ENCODE data around the gene ARHGEF38. TPM values are rescaled to one million over a fixed set of nuclear protein-coding genes. Genes with fewer than 3 reads are reported as not detected.
A peak's percentile ranks its signal among the peaks of the same experiment; 100 is the strongest.

Gene ARHGEF38
- polyA plus RNA-seq, 1 donor, result 10.7 TPM

DNA sequence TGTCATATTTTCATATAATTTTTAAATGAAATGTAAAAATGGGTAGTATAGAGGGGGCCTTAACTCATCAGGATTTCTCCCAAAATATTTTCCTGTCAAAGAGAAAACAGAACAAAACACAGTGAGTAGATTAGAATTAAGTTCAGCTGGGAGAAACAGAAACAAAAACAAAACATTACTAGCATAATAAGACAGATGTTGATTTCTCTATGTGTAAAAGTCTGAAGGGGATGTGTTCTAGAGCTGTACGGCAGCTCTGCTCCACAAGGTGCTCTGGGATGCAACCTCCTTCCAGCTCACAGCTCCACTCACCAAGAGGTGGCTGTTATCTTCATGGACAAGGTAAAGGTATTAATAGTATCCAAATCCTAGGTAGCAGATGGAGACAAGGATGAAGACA, 72.8 kb downstream of the ARHGEF38 start:
- H3K27me3 ChIP-seq (ENCODE audit: control insufficient read depth, insufficient read depth, low read length), result no peaks in the 10 kb centered on the region
- no peak overlapping the region for H3K27ac ChIP-seq (ENCODE audit: low read length)
- no peak for DNase-seq
- WGBS (ENCODE audit: insufficient coverage, low lambda C conversion rate), result no CpG with 5 or more reads among the region's 1 CpG
- H3K4me3 ChIP-seq (ENCODE audit: low read length), result no peak overlapping the region
- no peaks in the 10 kb centered on the region for H3K4me1 ChIP-seq (ENCODE audit: control insufficient read depth, insufficient read depth, low read length)
- no peaks in the 10 kb centered on the region for H3K9me3 ChIP-seq (ENCODE audit: control insufficient read depth, low read depth, low read length)
- peaks cover 5% of the 10 kb centered on the region for H3K36me3 ChIP-seq (ENCODE audit: control insufficient read depth, insufficient read depth, low read length)

DNA sequence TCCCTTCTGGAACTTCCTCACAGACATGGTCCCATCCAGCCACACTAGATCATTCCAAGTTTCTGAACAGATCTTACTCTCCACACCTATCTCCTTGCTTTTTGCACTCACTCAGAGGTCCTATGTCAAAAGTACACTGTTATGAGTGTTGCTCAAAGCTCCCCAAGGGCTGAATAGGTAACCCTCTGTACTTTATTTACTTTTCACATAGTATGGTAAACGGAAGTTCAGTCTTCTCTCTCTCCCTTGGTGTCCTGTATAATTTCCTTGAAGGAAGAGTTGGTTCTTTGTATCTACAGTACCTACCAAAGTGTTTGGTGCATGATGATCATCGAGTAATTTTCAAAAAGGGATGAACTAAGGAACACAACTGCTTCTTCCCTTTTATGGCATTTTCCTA, 74.4 kb downstream of the ARHGEF38 start:
- H3K36me3 ChIP-seq (ENCODE audit: control insufficient read depth, insufficient read depth, low read length), result peaks cover 3% of the 10 kb centered on the region
- WGBS (ENCODE audit: insufficient coverage, low lambda C conversion rate), result no CpG with 5 or more reads among the region's 2 CpGs

DNA sequence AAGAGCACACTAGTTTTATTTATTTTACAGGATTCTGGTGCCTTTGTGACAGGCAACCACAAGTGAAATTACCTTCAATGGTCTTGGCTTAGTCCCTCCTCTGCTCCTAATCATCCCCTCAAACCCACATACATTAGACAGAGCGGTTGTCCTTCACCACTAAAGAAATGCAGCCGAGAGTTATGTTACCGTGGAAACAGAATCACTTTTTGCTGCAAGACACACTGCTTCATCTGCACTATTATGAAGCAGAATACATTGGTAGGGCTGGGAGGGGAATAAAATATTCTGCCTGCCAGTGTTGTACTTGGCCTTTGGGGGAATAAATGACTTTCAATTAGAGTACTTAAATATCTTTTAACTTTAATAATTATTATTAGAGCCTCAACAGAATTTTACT, 75.2 kb downstream of the ARHGEF38 start:
- no peaks in the 10 kb centered on the region for H3K4me1 ChIP-seq (ENCODE audit: control insufficient read depth, insufficient read depth, low read length)
- WGBS (ENCODE audit: insufficient coverage, low lambda C conversion rate), result no CpG with 5 or more reads among the region's 3 CpGs

More for the DNA sequence above, 74.4 kb downstream of the ARHGEF38 start:
- Histone ChIP-seq H3K4me3 (ENCODE audit: low read length) (no peak overlapping the region), H3K27me3 (ENCODE audit: control insufficient read depth, insufficient read depth, low read length) (no peaks in the 10 kb centered on the region), H3K27ac (ENCODE audit: low read length) (no peak overlapping the region), H3K4me1 (ENCODE audit: control insufficient read depth, insufficient read depth, low read length) (no peaks in the 10 kb centered on the region), H3K9me3 (ENCODE audit: control insufficient read depth, low read depth, low read length) (no peaks in the 10 kb centered on the region)
- DNase-seq, result no peak

DNA sequence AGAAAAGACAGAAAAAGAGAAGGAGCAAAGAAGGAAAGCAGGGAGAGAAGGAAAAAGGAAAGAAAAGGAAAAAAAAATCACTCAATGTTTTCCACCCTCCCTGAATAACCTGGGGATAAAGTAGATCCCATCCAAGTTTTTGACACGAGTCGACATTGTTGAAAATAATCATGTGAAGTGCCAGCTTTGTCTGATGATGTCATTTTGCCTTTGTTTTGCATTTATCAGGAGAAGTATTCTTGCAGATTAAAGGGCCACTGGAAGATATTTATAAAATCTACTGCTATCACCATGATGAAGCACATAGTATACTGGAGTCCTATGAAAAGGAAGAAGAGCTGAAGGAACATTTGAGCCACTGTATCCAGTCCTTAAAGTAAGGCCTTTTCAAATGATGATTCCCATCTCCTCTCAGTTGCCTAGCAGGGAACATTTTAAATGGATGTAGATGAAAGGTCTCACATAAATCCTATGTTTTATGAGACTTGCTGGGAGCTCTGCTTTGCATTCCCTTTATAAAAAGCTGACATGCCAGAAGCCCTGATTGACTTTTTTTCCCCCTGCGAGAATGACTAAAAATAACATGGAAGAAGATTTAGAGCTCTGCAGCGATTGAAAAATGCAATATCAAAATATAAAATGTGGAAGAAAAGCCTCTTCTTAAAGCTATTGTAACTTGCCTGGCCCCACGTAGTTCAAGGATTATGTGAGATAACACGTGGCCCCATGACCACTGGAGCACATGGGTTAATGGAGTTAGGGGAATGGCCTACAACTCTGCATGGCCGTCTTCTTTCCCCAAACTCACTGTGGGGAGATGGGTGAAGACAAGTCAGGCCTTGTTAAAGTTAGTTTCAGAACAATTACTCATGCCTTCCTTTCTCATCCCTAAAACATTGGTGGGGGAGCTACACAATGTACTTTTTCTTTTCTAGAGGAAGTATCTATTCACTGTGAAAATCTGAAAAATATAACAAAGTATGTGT, 78.5 kb downstream of the ARHGEF38 start:
- no peaks in the 10 kb centered on the region for H3K36me3 ChIP-seq (ENCODE audit: control insufficient read depth, insufficient read depth, low read length)
- no CpG with 5 or more reads among the region's 7 CpGs for WGBS (ENCODE audit: insufficient coverage, low lambda C conversion rate)
- H3K27me3 ChIP-seq (ENCODE audit: control insufficient read depth, insufficient read depth, low read length), result no peaks in the 10 kb centered on the region
- no peaks in the 10 kb centered on the region for H3K9me3 ChIP-seq (ENCODE audit: control insufficient read depth, low read depth, low read length)
- H3K4me3 ChIP-seq (ENCODE audit: low read length), result no peak overlapping the region
- DNase-seq, result no peak
- no peaks in the 10 kb centered on the region for H3K4me1 ChIP-seq (ENCODE audit: control insufficient read depth, insufficient read depth, low read length)
- H3K27ac ChIP-seq (ENCODE audit: low read length), result no peak overlapping the region

More for the DNA sequence above, 75.2 kb downstream of the ARHGEF38 start:
- Histone ChIP-seq H3K27ac (ENCODE audit: low read length) (no peak overlapping the region), H3K9me3 (ENCODE audit: control insufficient read depth, low read depth, low read length) (no peaks in the 10 kb centered on the region), H3K27me3 (ENCODE audit: control insufficient read depth, insufficient read depth, low read length) (no peaks in the 10 kb centered on the region), H3K36me3 (ENCODE audit: control insufficient read depth, insufficient read depth, low read length) (peaks cover 3% of the 10 kb centered on the region), H3K4me3 (ENCODE audit: low read length) (no peak overlapping the region)
- no peak for DNase-seq

DNA sequence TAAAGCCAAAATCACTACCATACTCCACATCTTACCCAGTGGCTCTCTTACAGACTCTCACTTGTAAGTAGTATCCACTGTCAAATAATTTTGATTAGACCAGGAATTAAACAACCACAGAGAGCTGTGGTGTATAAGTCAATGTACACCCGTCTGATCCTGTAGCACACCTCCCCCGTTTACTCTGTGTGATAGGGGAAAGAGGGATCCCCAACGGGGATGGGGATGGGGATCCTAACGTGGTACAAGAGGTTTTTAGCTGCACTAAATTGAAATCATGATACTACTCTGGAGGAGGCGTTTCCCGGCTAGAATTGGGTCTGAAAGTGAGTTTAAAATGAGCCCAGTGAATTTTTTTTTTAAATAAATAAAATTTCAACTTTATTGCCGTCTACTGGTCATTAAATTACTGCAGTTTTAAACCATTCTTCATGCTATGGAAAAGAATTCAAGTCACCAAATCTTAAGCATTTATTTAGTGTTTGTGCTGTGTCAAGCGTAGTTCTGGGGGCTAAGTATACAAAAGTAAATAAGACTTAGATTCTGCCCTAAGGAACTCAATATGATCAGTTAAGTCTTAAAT, 79.5 kb downstream of the ARHGEF38 start:
- DNase-seq, result no peak
- no peaks in the 10 kb centered on the region for H3K27me3 ChIP-seq (ENCODE audit: control insufficient read depth, insufficient read depth, low read length)
- no peak overlapping the region for H3K4me3 ChIP-seq (ENCODE audit: low read length)
- H3K36me3 ChIP-seq (ENCODE audit: control insufficient read depth, insufficient read depth, low read length), result no peaks in the 10 kb centered on the region
- no peaks in the 10 kb centered on the region for H3K4me1 ChIP-seq (ENCODE audit: control insufficient read depth, insufficient read depth, low read length)
- no peak overlapping the region for H3K27ac ChIP-seq (ENCODE audit: low read length)
- H3K9me3 ChIP-seq (ENCODE audit: control insufficient read depth, low read depth, low read length), result no peaks in the 10 kb centered on the region
- WGBS (ENCODE audit: insufficient coverage, low lambda C conversion rate), result 50% methylated on average over 2 of the region's 8 CpGs

DNA sequence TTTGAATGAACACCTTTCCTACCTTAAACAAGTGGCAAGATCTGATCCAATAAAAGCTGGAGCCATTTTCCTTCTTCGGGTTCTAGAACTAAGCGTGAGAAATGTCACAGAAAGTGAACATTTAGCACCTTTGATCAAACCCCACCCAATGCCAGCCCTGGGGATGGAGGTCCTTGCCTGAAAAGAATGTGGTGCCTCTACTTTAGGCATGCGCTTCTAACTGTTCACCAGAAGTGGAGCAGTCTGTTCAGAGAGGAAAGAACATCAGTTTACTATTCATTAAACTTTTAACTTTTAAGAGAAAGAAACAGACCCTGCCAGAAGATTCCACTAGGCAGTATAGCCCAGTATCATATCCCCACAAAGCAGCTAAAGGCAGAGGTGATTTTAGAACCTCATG, 80.2 kb downstream of the ARHGEF38 start:
- Histone ChIP-seq H3K4me1 (ENCODE audit: control insufficient read depth, insufficient read depth, low read length) (peaks cover 4% of the 10 kb centered on the region), H3K4me3 (ENCODE audit: low read length) (no peak overlapping the region), H3K27me3 (ENCODE audit: control insufficient read depth, insufficient read depth, low read length) (no peaks in the 10 kb centered on the region), H3K9me3 (ENCODE audit: control insufficient read depth, low read depth, low read length) (no peaks in the 10 kb centered on the region), H3K27ac (ENCODE audit: low read length) (no peak overlapping the region), H3K36me3 (ENCODE audit: control insufficient read depth, insufficient read depth, low read length) (no peaks in the 10 kb centered on the region)
- no peak for DNase-seq
- WGBS (ENCODE audit: insufficient coverage, low lambda C conversion rate), result no CpG with 5 or more reads among the region's 3 CpGs

DNA sequence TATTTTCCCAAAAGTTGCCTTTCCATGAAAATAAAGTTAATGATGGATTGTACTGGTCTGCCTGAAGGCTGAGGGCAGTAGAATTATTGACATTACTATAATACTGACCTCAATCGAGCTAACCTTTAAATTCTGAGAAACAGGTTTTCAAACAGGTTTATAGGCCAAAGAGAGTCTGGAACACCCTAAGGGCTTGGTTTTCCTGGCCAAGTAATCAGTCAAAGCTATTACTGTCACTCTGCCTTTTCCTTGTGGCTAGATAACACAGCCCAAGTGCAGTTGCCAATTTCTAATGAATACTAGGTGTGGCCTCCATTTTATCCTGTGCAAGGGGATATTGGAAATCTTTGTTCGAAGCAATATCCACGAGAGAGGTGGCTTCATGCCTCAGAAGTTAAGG, 80.8 kb downstream of the ARHGEF38 start:
- Histone ChIP-seq H3K36me3 (ENCODE audit: control insufficient read depth, insufficient read depth, low read length) (no peaks in the 10 kb centered on the region), H3K9me3 (ENCODE audit: control insufficient read depth, low read depth, low read length) (no peaks in the 10 kb centered on the region), H3K27me3 (ENCODE audit: control insufficient read depth, insufficient read depth, low read length) (no peaks in the 10 kb centered on the region), H3K27ac (ENCODE audit: low read length) (no peak overlapping the region), H3K4me1 (ENCODE audit: control insufficient read depth, insufficient read depth, low read length) (peaks cover 7% of the 10 kb centered on the region), H3K4me3 (ENCODE audit: low read length) (no peak overlapping the region)
- DNase-seq, result no peak
- no CpG with 5 or more reads among the region's 3 CpGs for WGBS (ENCODE audit: insufficient coverage, low lambda C conversion rate)

DNA sequence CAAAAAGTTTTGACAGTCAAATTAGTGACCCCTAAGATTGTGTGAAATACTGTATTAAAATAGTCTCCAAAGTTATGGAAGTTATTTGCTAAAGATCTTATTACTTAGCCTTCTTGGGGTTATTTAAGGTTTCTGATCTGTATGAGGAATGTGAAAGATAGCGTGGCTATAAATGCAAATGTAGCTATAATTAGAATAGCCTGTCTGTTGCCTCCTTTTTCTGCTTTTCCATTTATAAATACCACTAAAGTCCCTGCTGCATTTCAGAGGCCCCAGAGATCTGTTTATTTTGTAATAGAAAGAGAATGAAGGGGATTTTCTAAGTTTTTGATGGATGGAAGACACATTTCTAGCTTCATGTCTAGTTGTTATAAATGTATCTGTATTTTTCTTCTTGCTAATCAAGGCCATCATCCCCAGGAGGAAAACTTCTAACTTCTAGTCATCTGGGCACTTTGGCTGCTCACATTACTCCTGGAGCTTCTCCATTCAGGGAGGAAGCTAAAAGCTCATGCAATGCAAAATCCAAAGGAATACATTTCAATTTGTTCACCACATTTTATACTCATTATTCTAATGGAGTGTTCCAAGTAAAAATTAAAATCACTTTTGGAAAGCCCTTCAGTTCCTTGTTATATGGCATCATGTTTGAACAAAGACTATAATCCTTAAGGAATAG, 82.1 kb downstream of the ARHGEF38 start:
- DNase-seq, result no peak
- no peak overlapping the region for H3K27ac ChIP-seq (ENCODE audit: low read length)
- no CpG with 5 or more reads among the region's 1 CpG for WGBS (ENCODE audit: insufficient coverage, low lambda C conversion rate)

DNA sequence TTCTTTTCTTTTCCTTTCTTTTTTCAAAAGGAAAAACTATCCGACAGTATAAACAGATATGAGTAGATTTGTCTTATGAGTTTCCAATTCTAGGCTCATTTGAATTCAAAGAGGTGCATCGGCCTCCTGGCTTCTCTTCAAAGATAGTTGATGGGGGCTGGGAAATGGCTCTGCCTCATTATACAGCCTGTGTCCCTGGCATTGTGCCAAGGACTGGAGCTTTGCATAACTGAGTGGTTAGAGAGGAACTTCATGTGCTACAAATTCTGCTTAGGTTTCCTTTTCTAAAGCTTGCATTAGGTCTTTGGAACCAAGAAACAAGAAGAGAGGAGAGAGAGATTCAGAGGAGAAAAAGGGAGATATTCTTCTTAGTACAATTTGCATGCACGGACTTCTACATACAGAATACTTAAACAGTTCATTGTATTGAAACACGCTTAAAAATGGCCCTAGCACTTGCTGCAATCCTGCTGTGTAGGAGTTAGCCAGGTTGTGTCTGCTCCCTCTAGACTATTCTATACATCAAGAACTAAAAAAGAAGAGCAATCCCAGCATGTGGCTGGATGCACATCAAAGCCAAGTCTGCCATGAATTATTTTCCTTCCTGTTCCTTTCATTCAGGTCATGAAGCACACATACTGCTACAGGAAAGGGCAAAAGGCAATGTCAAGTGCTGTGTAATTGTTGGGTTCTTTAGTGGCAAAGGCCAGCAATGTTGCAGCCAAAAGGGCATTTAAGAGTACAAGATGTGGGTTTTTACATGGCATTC, 85.2 kb downstream of the ARHGEF38 start:
- 65% methylated on average over 3 of the region's 4 CpGs for WGBS (ENCODE audit: insufficient coverage, low lambda C conversion rate)
- Histone ChIP-seq H3K36me3 (ENCODE audit: control insufficient read depth, insufficient read depth, low read length) (no peaks in the 10 kb centered on the region), H3K27ac (ENCODE audit: low read length) (peak overlapping the region; percentile 23), H3K27me3 (ENCODE audit: control insufficient read depth, insufficient read depth, low read length) (no peaks in the 10 kb centered on the region), H3K4me1 (ENCODE audit: control insufficient read depth, insufficient read depth, low read length) (peaks cover 7% of the 10 kb centered on the region), H3K4me3 (ENCODE audit: low read length) (no peak overlapping the region), H3K9me3 (ENCODE audit: control insufficient read depth, low read depth, low read length) (no peaks in the 10 kb centered on the region)
- peak; percentile 42 to 67 for DNase-seq

More for the DNA sequence above, 82.1 kb downstream of the ARHGEF38 start:
- Histone ChIP-seq H3K4me1 (ENCODE audit: control insufficient read depth, insufficient read depth, low read length) (peaks cover 7% of the 10 kb centered on the region), H3K36me3 (ENCODE audit: control insufficient read depth, insufficient read depth, low read length) (no peaks in the 10 kb centered on the region), H3K27me3 (ENCODE audit: control insufficient read depth, insufficient read depth, low read length) (no peaks in the 10 kb centered on the region), H3K9me3 (ENCODE audit: control insufficient read depth, low read depth, low read length) (no peaks in the 10 kb centered on the region), H3K4me3 (ENCODE audit: low read length) (no peak overlapping the region)

DNA sequence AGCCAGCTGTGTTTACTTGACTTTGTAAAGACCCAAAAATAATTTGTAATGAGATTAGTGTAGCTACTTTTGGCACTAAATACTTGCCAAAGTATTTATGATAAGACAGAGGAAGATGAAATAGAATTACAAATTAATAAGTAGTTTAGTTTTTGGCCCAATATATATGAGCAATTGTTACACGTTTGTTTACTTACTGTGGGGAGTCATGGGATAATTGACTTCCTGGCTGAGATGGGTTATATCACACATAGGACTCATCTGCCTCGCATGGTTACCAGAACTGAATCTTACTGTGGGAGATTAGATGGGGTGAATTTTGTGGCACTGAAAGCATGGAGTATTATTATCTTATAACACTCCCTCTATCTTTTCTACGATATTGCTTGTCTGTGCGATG, 89.4 kb downstream of the ARHGEF38 start:
- Histone ChIP-seq H3K9me3 (ENCODE audit: control insufficient read depth, low read depth, low read length) (no peaks in the 10 kb centered on the region), H3K4me1 (ENCODE audit: control insufficient read depth, insufficient read depth, low read length) (peaks cover 7% of the 10 kb centered on the region), H3K36me3 (ENCODE audit: control insufficient read depth, insufficient read depth, low read length) (no peaks in the 10 kb centered on the region), H3K27me3 (ENCODE audit: control insufficient read depth, insufficient read depth, low read length) (no peaks in the 10 kb centered on the region), H3K4me3 (ENCODE audit: low read length) (no peak overlapping the region), H3K27ac (ENCODE audit: low read length) (no peak overlapping the region)
- DNase-seq, result no peak
- WGBS (ENCODE audit: insufficient coverage, low lambda C conversion rate), result 92% methylated on average over 3 of the region's 4 CpGs
